ENCODE results near the gene TRAF7. TPM values are rescaled to one million over a fixed set of nuclear protein-coding genes. Genes with fewer than 3 reads are reported as not detected.

The TRAF7 gene
- total RNA-seq, 6 experiments from 2014 or later, result 40.9 to 56.2 (median 46.2) TPM

- intact Hi-C loops (cut with DNase I), result no loop called here
- H3K4me3 ChIP-seq, result no peak overlapping the region
- H3K36me3 ChIP-seq, result no peaks in the 10 kb centered on the region
- no peaks in the 10 kb centered on the region for H3K4me1 ChIP-seq
- WGBS (ENCODE audit: insufficient coverage, low coverage, low lambda C conversion rate, missing lambda C conversion rate), result 84% methylated on average over 7 of the region's 25 CpGs
- no peak for DNase-seq
- TF ChIP-seq POLR2A (IDR thresholded peaks at IDR 0.05), result no peak
- TF ChIP-seq CTCF (IDR thresholded peaks at IDR 0.05), result no peak
- ATAC-seq, result no peak
- H3K9me3 ChIP-seq, result no peaks in the 10 kb centered on the region
- H3K27ac ChIP-seq, result no peak overlapping the region
- no peaks in the 10 kb centered on the region for H3K27me3 ChIP-seq
These were observed 33.8 kb downstream of the TRAF7 start for GRCh38 chr16:2189252-2189893.

GRCh38 chr16:2190002-2190658, 34.5 kb downstream of the TRAF7 start:
- intact Hi-C loops (cut with DNase I), result loop anchor here (10.0 kb wide), 1 partner anchor 315 kb away; no protein-coding TSS in a partner anchor
- no peaks in the 10 kb centered on the region for H3K9me3 ChIP-seq
- no peaks in the 10 kb centered on the region for H3K36me3 ChIP-seq
- H3K27me3 ChIP-seq, result peaks cover 0 to under 1% of the 10 kb centered on the region in 2 donors
- no peak for ATAC-seq
- TF ChIP-seq CTCF (IDR thresholded peaks at IDR 0.05), result no peak
- no peak for TF ChIP-seq POLR2A (IDR thresholded peaks at IDR 0.05)
- 36% methylated on average over 2 of the region's 24 CpGs for WGBS (ENCODE audit: insufficient coverage, low coverage, low lambda C conversion rate, missing lambda C conversion rate)
- DNase-seq, result no peak
- H3K4me1 ChIP-seq, result no peaks in the 10 kb centered on the region
- no peak overlapping the region for H3K4me3 ChIP-seq
- H3K27ac ChIP-seq, result no peak overlapping the region

- no peak for ATAC-seq
- no peaks in the 10 kb centered on the region for H3K9me3 ChIP-seq
- H3K4me3 ChIP-seq, result no peak overlapping the region
- TF ChIP-seq POLR2A (IDR thresholded peaks at IDR 0.05), result no peak
- TF ChIP-seq CTCF (IDR thresholded peaks at IDR 0.05), result no peak
- WGBS (ENCODE audit: insufficient coverage, low coverage, low lambda C conversion rate, missing lambda C conversion rate), result 100% methylated on average over 2 of the region's 25 CpGs
- peaks cover 0 to 8% of the 10 kb centered on the region in 2 donors for H3K27me3 ChIP-seq
- no peaks in the 10 kb centered on the region for H3K36me3 ChIP-seq
- intact Hi-C loops (cut with DNase I), result loop anchor here (10.0 kb wide), 1 partner anchor 314 kb away; no protein-coding TSS in a partner anchor
- no peak for DNase-seq
- H3K27ac ChIP-seq, result no peak overlapping the region
- peaks cover 0 to 6% (median 0%) of the 10 kb centered on the region in 4 donors for H3K4me1 ChIP-seq
These were observed 35.3 kb downstream of the TRAF7 start for GRCh38 chr16:2190659-2191445.

- 74% methylated on average over 4 of the region's 11 CpGs for WGBS (ENCODE audit: insufficient coverage, low coverage, low lambda C conversion rate, missing lambda C conversion rate)
These were observed 35.8 kb downstream of the TRAF7 start for GRCh38 chr16:2191446-2191706.

More at GRCh38 chr16:2191446-2191706, 35.8 kb downstream of the TRAF7 start:
- no peak for ATAC-seq
- Histone ChIP-seq H3K9me3 (no peaks in the 10 kb centered on the region), H3K4me3 (no peak overlapping the region), H3K27me3 (peaks cover 0 to 11% of the 10 kb centered on the region in 2 donors), H3K36me3 (no peaks in the 10 kb centered on the region), H3K27ac (no peak overlapping the region), H3K4me1 (peaks cover 0 to 10% (median 0%) of the 10 kb centered on the region in 4 donors)
- intact Hi-C loops (cut with DNase I), result loop anchor here (10.0 kb wide), 1 partner anchor 313 kb away; no protein-coding TSS in a partner anchor
- DNase-seq, result no peak
- no peak for TF ChIP-seq CTCF (IDR thresholded peaks at IDR 0.05)
- no peak for TF ChIP-seq POLR2A (IDR thresholded peaks at IDR 0.05)
